H54 (cell line): ENCODE measurements around the gene PIM2.

Experiments
- DNase-seq: peaks from one replicate; pipeline ENCODE4 v3.0.0; 2011; ENCODE audit warnings: low spot score, mixed read lengths; ENCODE audit not compliant: insufficient read length
- FAIRE-seq: peaks from 3 replicates; lab custom pipeline; 2011; peaks lifted over from hg19 to GRCh38; lab: Jason Lieb, UNC
- POLR2A ChIP-seq: IDR thresholded peaks from 2 replicates; pipeline ENCODE4 v1.6.1; 2011; ENCODE audit warnings: low read depth, mild to moderate bottlenecking, low read length

PIM2 gene

GRCh38 chrX:48942895-48943294, 24.1 kb upstream of the PIM2 start:
- FAIRE-seq (no peak), DNase-seq (no peak)
- TF ChIP-seq POLR2A: no peak

- no peak for FAIRE-seq
- no peak for TF ChIP-seq POLR2A
- DNase-seq: no peak
Measured at GRCh38 chrX:48940404-48940955, 21.7 kb upstream of the PIM2 start.

- TF ChIP-seq POLR2A: no peak
- no peak for DNase-seq
- no peak for FAIRE-seq
Measured at GRCh38 chrX:48939524-48940228, 20.9 kb upstream of the PIM2 start.

- FAIRE-seq (no peak), DNase-seq (no peak)
- no peak for TF ChIP-seq POLR2A
Measured at GRCh38 chrX:48938721-48939425, 20.0 kb upstream of the PIM2 start.

- TF ChIP-seq POLR2A: no peak
- no peak for DNase-seq
- no peak for FAIRE-seq
Measured at GRCh38 chrX:48937054-48937907, 18.5 kb upstream of the PIM2 start.

- FAIRE-seq: no peak
- DNase-seq: no peak
- no peak for TF ChIP-seq POLR2A
Measured at GRCh38 chrX:48936429-48937053, 17.7 kb upstream of the PIM2 start.

- DNase-seq (no peak), FAIRE-seq (no peak)
- no peak for TF ChIP-seq POLR2A
Measured at GRCh38 chrX:48935301-48935670, 16.5 kb upstream of the PIM2 start.

- FAIRE-seq (no peak), DNase-seq (no peak)
- no peak for TF ChIP-seq POLR2A
Measured at GRCh38 chrX:48934581-48935300, 15.9 kb upstream of the PIM2 start.

- TF ChIP-seq POLR2A: no peak
- FAIRE-seq: no peak
- no peak for DNase-seq
Measured at GRCh38 chrX:48933757-48934156, 14.9 kb upstream of the PIM2 start.

- no peak for FAIRE-seq
- no peak for TF ChIP-seq POLR2A
- DNase-seq: no peak
Measured at GRCh38 chrX:48927736-48928382, 9.0 kb upstream of the PIM2 start.

GRCh38 chrX:48927123-48927522, 8.3 kb upstream of the PIM2 start:
- DNase-seq (no peak), FAIRE-seq (no peak)
- no peak for TF ChIP-seq POLR2A

- DNase-seq (no peak), FAIRE-seq (no peak)
- TF ChIP-seq POLR2A: no peak
Measured at GRCh38 chrX:48924270-48924669, 5.4 kb upstream of the PIM2 start.

GRCh38 chrX:48923771-48924170, 4.9 kb upstream of the PIM2 start:
- DNase-seq: no peak
- FAIRE-seq: no peak

More at GRCh38 chrX:48923771-48924170, 4.9 kb upstream of the PIM2 start:
- TF ChIP-seq POLR2A: no peak
